Measurements from ENCODE around the gene EEF2K.

DNA sequence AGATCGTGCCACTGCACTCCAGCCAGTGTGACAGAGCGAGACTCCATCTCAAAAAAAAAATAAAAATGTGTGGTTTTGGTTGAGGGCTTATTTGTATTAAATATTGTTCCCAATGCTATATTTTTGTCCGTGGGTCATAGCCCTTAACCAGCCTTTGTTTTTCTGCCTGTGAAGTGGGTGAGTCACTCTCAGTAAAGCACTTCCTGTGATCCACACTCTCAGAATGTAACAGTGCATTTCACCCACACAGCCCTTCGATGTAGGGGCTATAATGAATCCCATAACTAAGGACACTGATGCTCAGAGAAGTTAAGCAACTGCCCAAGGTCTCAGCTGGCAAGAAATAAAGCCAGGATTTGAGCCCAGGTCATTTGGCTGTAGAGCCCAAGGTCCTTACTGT is 56.4 kb downstream of the EEF2K start:
- TF ChIP-seq, protein P1, sequence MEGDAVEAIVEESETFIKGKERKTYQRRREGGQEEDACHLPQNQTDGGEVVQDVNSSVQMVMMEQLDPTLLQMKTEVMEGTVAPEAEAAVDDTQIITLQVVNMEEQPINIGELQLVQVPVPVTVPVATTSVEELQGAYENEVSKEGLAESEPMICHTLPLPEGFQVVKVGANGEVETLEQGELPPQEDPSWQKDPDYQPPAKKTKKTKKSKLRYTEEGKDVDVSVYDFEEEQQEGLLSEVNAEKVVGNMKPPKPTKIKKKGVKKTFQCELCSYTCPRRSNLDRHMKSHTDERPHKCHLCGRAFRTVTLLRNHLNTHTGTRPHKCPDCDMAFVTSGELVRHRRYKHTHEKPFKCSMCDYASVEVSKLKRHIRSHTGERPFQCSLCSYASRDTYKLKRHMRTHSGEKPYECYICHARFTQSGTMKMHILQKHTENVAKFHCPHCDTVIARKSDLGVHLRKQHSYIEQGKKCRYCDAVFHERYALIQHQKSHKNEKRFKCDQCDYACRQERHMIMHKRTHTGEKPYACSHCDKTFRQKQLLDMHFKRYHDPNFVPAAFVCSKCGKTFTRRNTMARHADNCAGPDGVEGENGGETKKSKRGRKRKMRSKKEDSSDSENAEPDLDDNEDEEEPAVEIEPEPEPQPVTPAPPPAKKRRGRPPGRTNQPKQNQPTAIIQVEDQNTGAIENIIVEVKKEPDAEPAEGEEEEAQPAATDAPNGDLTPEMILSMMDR (IDR thresholded peaks at IDR 0.05 in 4 of 5, conservative IDR thresholded peaks at IDR 0.05 in 1 of 5): no peak
- no peak for TF ChIP-seq POLR2A (IDR thresholded peaks at IDR 0.05)

Data from gastrocnemius medialis (tissue), 4 donors.